BE2C (cell line): ENCODE measurements around the gene ERGIC3.

Experiments used
- DNase-seq: peaks from one replicate; pipeline ENCODE4 v3.0.0-alpha.2; 2020
- H3K27me3 ChIP-seq: fragments of 250-450 bp; sonication (Bioruptor Pico); 2 replicates; pipeline ENCODE4 v1.5.1; 2020; ENCODE audit warnings: mild to moderate bottlenecking
- H3K36me3 ChIP-seq: fragments of 250-450 bp; sonication (Bioruptor Pico); 2 replicates; pipeline ENCODE4 v1.5.1; 2020; ENCODE audit warnings: mild to moderate bottlenecking
- H3K4me1 ChIP-seq: fragments of 250-450 bp; sonication (Bioruptor Pico); 2 replicates; pipeline ENCODE4 v1.5.1; 2020
- H3K4me3 ChIP-seq: 2 replicates; pipeline ENCODE4 v1.5.1; 2011; ENCODE audit warnings: low read depth, low read length
- H3K9me3 ChIP-seq: fragments of 250-450 bp; sonication (Bioruptor Pico); 2 replicates; pipeline ENCODE4 v1.5.1; 2020
- CTCF ChIP-seq: IDR thresholded peaks from 2 replicates; pipeline ENCODE4 v1.5.1; 2012; ENCODE audit warnings: mild to moderate bottlenecking, low read depth, low read length

ERGIC3 gene

GRCh38 chr20:35561671-35562070 is 19.8 kb downstream of the ERGIC3 start:
- H3K4me3 ChIP-seq = no peak overlapping the region
- no peaks in the 10 kb centered on the region for H3K9me3 ChIP-seq
- H3K4me1 ChIP-seq = no peaks in the 10 kb centered on the region
- peaks cover 5% of the 10 kb centered on the region; the same call in 1 of the 2 replicates for H3K36me3 ChIP-seq
- TF ChIP-seq CTCF = no peak
- H3K27me3 ChIP-seq = no peaks in the 10 kb centered on the region
- DNase-seq = no peak

GRCh38 chr20:35562541-35563110 is 20.7 kb downstream of the ERGIC3 start:
- Histone ChIP-seq H3K4me3 (no peak overlapping the region), H3K36me3 (0 out of 2 replicates have a peak, but pooled peaks cover under 1% of the 10 kb centered on the region), H3K4me1 (no peaks in the 10 kb centered on the region), H3K27me3 (no peaks in the 10 kb centered on the region), H3K9me3 (no peaks in the 10 kb centered on the region)
- TF ChIP-seq CTCF = no peak
- no peak for DNase-seq

- no peak for DNase-seq
- H3K4me1 ChIP-seq = no peaks in the 10 kb centered on the region
- no peaks in the 10 kb centered on the region for H3K9me3 ChIP-seq
- no peak for TF ChIP-seq CTCF
- no peak overlapping the region for H3K4me3 ChIP-seq
- no peaks in the 10 kb centered on the region for H3K27me3 ChIP-seq
- H3K36me3 ChIP-seq = no peaks in the 10 kb centered on the region
These were observed 22.0 kb downstream of the ERGIC3 start for GRCh38 chr20:35563834-35564233.

GRCh38 chr20:35564905-35565304 is 23.0 kb downstream of the ERGIC3 start:
- TF ChIP-seq CTCF = no peak
- Histone ChIP-seq H3K27me3 (no peaks in the 10 kb centered on the region), H3K4me3 (no peak overlapping the region), H3K4me1 (no peaks in the 10 kb centered on the region), H3K9me3 (no peaks in the 10 kb centered on the region), H3K36me3 (no peaks in the 10 kb centered on the region)
- no peak for DNase-seq

GRCh38 chr20:35568645-35569044 is 26.8 kb downstream of the ERGIC3 start:
- DNase-seq = no peak

GRCh38 chr20:35571555-35571954 is 29.7 kb downstream of the ERGIC3 start:
- TF ChIP-seq CTCF = no peak
- DNase-seq = no peak

More at GRCh38 chr20:35568645-35569044, 26.8 kb downstream of the ERGIC3 start:
- TF ChIP-seq CTCF = peak; percentile 52
- H3K9me3 ChIP-seq = 0 out of 2 replicates have a peak, but pooled peaks cover 2% of the 10 kb centered on the region
- H3K4me3 ChIP-seq = no peak overlapping the region
- no peaks in the 10 kb centered on the region for H3K4me1 ChIP-seq
- no peaks in the 10 kb centered on the region for H3K27me3 ChIP-seq
- no peaks in the 10 kb centered on the region for H3K36me3 ChIP-seq

More at GRCh38 chr20:35571555-35571954, 29.7 kb downstream of the ERGIC3 start:
- Histone ChIP-seq H3K4me1 (no peaks in the 10 kb centered on the region), H3K9me3 (0 out of 2 replicates have a peak, but pooled peaks cover 2% of the 10 kb centered on the region), H3K4me3 (no peak overlapping the region), H3K27me3 (no peaks in the 10 kb centered on the region), H3K36me3 (no peaks in the 10 kb centered on the region)
